Inflammatory macrophage (primary cell): ENCODE data around the gene R3HCC1L.

Source experiments
- DNase-seq, 2 donors: peaks; one replicate each; pipeline ENCODE4 v3.0.0-alpha.2; 2020 to 2022

The R3HCC1L gene

GRCh38 chr10:98238391-98238790, 103.9 kb downstream of the R3HCC1L start:
- no peak for DNase-seq

- no peak for DNase-seq
These were observed 106.1 kb downstream of the R3HCC1L start for GRCh38 chr10:98240524-98240923.

DNA sequence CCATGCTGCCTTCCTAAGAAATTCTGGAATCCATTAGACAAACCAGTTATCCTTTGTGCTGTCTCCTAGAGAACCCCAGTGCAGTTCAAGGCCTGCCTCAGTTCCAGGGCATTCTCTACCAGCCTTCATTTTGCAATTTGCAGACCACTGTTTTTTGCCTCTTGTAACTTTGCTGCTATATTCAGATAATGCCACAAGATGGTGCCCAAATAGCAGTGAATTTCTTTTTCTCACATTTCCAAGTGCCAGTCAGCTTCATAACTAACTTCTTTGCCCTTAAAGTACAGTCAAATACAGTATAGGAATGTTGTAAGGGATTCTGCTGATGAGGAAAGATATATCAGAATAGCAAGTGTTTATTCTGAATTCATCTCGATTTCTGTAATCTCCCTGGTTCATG, 108.4 kb downstream of the R3HCC1L start:
- DNase-seq, result peak in 1 of 2 donors; percentile 5

DNA sequence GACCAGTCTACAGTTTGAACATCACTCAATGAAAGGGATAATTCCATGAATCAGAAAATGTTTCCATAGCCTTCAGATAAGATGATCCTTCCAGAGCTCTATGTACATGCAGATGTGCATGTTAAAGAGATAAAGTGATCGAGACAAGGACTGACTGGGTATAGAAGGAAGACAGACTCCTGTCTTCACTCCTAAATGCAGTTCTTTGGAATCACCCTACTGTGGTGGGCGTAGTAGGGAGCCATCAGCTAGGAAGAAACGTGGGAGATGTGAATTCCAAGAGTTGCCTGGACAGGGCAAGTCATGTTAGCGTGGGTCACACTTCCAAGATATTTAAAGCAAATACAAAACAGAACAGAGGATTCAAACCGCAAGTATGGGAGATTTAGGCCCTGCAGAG, 109.7 kb downstream of the R3HCC1L start:
- no peak for DNase-seq

- no peak for DNase-seq
These were observed 110.1 kb downstream of the R3HCC1L start for GRCh38 chr10:98244586-98244985.

DNA sequence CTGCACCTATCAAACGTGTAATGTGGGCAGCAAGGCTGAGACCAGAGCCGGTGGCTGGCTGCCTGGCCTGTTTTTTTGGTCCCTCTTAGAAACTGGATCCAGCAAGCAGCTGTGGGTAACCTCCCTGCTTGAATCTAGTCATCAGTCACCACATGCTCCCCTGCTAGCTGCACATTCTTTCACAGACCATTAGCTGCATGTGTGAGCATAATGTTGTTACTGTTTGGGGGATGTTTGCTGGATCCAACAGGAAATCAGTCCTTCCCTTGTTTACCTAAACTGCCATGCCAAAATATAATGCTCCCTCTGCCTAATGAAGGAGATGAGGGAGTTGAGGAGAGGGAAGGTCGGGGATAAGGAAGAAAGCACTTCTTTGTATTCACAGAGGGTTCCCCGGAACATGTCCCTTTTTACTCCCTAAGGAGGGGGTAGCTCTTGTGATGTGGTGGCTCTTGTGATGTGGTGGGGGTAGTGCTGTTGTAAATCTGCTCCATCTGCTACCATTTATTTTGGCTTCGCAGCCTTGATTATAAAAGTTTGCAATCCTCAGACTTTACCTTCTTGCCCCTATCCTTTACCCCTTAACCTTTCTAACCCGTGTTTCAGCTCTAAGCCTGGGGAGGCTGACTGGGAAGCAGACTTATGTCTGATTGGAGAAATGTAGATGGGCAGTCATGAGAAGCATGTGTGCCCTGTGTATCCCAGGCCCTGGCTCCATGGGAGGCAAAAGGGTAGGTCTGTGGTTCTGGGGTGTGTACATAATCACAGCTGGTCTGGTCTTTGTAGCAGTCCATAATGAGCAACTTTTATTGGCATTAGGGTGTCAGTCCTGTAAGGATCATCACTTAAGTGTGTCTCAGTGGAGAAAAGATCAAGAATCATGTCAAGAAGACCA, 112.7 kb downstream of the R3HCC1L start:
- DNase-seq, result no peak

DNA sequence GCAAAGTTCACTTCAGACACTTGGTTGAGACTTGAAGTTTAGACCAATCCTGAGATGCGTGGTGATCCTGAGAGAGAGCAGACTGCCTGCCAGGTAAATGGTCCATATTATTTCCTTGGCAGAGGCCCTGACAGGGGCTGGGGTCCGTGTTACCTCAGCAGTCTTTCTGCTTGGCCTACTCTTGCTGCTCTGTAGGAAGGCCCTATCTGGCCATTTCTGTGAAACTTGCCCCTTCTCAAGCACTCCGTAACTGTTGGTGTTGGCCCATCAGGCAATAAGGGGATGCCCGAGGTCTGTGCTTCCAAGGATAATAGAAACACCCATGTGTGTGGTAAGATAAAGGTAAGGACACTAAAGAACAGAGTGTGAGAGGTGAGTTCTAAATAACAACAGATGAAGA, 113.6 kb downstream of the R3HCC1L start:
- DNase-seq, result no peak

DNA sequence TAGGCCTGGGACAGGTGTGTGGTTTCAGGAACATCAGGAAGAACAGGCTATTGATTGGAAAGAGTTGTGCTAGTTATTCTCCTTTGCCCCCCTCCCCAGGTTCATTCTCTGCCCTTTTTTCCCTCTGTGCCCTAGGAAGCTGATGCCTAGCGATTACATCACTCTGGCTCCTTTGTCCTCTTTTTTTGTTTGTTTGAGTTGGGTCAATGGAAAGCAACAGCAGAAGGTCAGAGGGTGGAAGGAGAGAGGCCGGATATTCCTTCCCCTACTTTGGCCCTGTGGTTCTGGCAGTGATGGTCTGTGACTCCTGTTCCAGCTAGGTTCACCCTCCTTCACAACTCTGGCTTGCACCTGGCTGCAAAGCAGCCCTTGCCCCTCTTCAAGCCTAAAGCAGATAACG, 114.7 kb downstream of the R3HCC1L start:
- no peak for DNase-seq

DNA sequence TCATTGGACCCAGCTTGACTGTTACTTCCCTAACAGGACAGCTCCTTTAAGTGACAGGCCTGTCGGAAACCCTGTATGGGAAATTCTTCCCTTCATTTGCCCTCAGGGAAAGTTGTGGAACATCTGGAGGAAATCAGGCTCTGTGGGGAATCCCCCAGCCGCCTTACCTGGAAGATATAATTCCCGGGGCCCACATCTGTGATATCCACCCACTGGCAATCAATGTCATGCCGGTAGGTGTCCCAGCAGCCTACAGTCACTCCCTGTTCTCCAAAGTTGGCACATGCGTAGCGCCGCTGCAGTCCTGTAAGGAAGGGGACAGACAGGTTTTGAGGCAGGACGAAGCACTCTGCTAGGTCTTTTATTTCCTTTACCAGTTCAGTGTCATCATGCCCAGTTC, 116.9 kb downstream of the R3HCC1L start:
- DNase-seq, result no peak

GRCh38 chr10:98252464-98252863, 118.0 kb downstream of the R3HCC1L start:
- no peak for DNase-seq

DNA sequence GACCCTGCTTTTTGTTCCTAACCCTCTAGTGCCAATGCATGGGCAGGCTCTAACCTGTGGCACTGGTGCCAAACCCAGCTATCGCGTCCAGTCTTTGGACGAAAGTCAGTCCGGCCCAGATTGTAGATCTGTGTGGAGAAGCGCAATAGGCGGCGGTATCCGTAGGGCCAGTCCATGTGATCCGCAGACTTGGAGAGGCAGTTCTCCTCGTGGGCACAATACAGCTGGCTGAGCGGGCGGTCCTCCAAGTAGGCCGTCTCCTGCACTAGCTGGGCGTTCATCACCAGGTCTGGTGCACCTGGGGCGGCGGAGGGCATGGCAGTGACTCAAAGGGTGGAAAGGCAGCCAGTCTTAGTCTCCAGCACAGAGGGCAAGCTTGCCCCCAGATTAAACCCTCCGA, 119.0 kb downstream of the R3HCC1L start:
- DNase-seq, result no peak

DNA sequence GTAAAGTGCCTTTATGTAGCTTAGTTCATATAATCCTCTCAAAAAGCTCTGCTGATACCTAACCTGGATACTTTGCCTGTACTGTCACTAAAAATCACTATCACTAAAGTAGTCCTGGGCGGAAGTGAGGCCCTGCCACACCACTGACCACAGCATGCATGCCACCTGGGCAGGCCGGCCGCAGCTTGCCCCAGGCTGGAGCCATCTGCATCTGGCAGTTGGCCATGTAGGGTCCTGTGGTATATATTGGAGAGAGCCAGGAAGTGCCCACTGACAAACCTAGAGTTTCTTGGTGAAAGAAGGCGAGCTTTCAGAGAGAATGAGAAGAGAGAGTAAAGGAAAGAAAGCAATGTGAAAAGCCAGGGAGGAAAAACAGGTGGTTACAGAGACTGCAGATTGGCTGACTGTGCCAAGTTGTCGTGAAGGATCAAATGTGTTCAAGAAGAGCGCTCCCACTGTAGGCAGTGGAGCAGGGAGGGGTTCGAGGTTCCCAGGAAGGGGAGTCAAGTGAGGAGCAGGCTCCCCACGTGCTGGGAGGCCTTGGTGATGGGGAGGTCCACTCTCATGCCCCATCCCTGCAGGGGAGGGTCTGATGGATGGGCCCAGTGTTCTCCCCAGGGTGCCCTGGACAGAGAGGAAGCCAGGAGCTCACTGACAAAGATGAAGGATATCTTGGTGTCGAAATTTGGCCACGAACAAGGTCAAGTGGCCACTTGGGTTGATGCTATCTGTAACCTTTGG, 119.9 kb downstream of the R3HCC1L start:
- no peak for DNase-seq

DNA sequence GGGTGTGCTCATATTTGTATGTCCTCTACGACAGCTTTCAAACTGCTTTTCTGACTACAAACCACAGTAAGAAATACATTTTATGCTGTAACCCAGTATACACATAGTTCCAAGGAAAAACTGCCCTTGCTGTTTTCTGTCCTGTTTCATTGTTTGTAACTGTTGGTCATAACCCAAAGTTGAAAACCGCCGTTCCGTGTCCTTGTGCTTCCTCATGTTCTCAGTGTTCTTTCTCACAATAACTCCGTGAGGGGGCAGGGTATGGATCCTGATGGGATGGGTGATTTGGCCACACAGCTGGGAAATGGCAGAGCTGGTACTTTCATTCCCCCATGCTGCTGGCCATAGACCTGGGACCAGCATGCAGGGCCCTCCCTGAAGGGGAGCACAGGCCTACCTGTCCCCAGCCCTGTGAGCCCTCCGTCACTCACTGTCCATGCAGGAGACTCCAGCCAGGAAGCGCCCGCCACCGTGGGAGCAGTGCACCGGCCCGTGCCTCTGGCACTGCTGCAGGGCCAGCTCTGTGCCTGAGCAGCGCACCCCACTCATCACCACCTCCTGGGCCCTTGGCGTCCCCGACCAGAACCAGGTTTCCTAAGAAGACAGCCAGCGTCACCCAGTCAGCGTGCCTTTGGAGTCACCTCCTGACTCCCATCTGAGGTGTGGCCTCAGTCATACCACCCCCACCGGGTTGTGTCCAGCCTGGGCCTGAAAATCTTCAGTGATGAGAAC, 120.9 kb downstream of the R3HCC1L start:
- no peak for DNase-seq

DNA sequence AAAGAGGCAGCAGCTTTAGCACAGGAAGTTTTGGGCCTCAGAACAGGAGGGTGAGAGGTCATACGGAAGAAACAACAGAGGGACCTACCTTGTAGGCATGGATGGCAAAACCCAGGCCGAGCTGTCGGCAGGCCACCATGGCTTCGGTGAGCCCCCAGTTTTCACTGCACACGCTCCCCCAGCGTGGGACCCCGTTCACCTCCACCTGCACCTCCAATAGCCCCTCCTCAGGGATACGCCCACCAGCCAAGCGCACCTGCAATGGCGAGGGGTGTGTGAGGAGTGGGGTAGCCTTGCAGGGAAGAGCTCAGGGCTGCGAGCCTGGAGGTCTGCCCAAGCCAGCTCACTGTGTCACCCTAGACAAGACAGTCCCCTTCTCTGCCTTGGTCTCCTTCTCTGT, 122.2 kb downstream of the R3HCC1L start:
- no peak for DNase-seq

- no peak for DNase-seq
These were observed 122.7 kb downstream of the R3HCC1L start for GRCh38 chr10:98257198-98257597.

- DNase-seq, result no peak
These were observed 123.5 kb downstream of the R3HCC1L start for GRCh38 chr10:98257961-98258360.

- DNase-seq, result no peak
These were observed 124.4 kb downstream of the R3HCC1L start for GRCh38 chr10:98258683-98259454.

DNA sequence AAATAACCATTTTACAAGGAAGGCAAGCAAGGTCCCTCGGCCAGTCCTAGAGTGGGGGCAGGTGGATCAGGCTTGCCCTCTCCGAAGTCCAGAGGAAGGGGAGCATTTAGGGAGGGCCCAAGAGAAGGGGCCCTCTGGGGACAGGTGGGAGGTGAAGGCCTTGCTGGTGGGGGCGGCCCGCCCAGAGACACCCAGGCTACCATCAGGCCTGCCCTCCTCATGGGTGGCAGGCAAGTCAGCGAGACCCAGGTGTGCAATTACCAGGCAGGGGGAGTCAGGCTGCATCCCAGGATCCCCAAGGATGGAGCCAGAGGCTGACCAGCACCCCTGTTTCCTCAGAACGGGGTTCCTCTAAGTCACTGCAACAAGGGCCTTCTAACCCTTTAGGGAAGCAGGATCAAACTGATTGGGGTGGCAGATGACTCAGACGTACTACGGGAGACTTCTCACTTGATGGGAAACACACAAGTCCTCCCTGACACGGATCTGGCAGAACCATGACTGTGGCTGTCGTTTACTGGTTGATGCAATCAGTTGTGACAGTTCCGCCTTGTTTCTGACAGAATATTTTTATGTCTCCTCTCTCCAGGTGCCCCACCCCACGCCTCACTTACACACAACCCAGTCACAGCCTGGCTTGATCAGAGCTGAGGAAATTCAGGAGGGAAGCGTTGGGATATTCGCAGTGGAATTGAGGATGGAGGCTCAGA, 125.3 kb downstream of the R3HCC1L start:
- DNase-seq, result peak; percentile 90 to 92

- DNase-seq, result no peak
These were observed 125.9 kb downstream of the R3HCC1L start for GRCh38 chr10:98260350-98260749.

- no peak for DNase-seq
These were observed 126.3 kb downstream of the R3HCC1L start for GRCh38 chr10:98260752-98261151.

- no peak for DNase-seq
These were observed 127.2 kb downstream of the R3HCC1L start for GRCh38 chr10:98261436-98262277.
